Uterus (tissue), 4 donors: Measurements from ENCODE around the gene GIPC2. TPM values are rescaled to one million over a fixed set of nuclear protein-coding genes. Genes with fewer than 3 reads are reported as not detected.

Experiments
- DNase-seq, 2 donors: peaks; one replicate each; pipeline ENCODE4 v3.0.0-alpha.2; 2019 to 2020
- H3K27ac ChIP-seq, 2 donors: fragments of 200-600 bp; sonication (generic); 1 replicate in 1 of 2; 2 replicates in 1 of 2; pipeline ENCODE4 v1.5.1; 2016 to 2018
- H3K27me3 ChIP-seq, 2 donors: fragments of 200-600 bp; sonication (generic); one replicate each; pipeline ENCODE4 v1.5.1; 2018 to 2019; ENCODE audit warnings: control low read depth in 1 of 2
- H3K36me3 ChIP-seq, 2 donors: fragments of 200-600 bp; sonication (generic); one replicate each; pipeline ENCODE4 v1.5.1; 2019; ENCODE audit warnings: control low read depth in 1 of 2
- H3K4me1 ChIP-seq, 2 donors: fragments of 200-600 bp; sonication (generic); one replicate each; pipeline ENCODE4 v1.5.1; 2018 to 2019; ENCODE audit warnings: control low read depth in 1 of 2
- H3K4me3 ChIP-seq, 2 donors: fragments of 200-600 bp; sonication (generic); 1 replicate in 1 of 2; 2 replicates in 1 of 2; pipeline ENCODE4 v1.5.1; 2018 to 2019; ENCODE audit warnings: mild to moderate bottlenecking in 1 of 2
- H3K9me3 ChIP-seq, 2 donors: fragments of 200-600 bp; sonication (generic); one replicate each; pipeline ENCODE4 v1.5.1; 2019; ENCODE audit warnings: control low read depth in 1 of 2
- CTCF ChIP-seq, 4 experiments: fragments of 200-600 bp in 2 of 4; fragments of 450-650 bp in 2 of 4; sonication (generic) in 2 of 4; IDR thresholded peaks; one replicate each; pipeline ENCODE4 v1.5.1; 2016 to 2019; ENCODE audit warnings: antibody characterized with exemption in 4 of 4, mild to moderate bottlenecking in 2 of 4, moderate library complexity in 1 of 4
- POLR2A ChIP-seq, 2 donors: fragments of 450-650 bp; IDR thresholded peaks; one replicate each; pipeline ENCODE4 v1.6.1; 2016; ENCODE audit warnings: antibody characterized with exemption in 2 of 2, mild to moderate bottlenecking in 1 of 2, moderate library complexity in 1 of 2
- intact Hi-C: fragments of 100-400 bp; cut with DNase I; formaldehyde crosslinking; loops from one replicate; pipeline ENCODE4 v1.15.1; 2023; ENCODE audit warnings: low total_unique reads
- small RNA-seq: library from RNA; depleted of rRNA; stranded (forward); fragments of <200 nt; gene quantifications from one replicate; pipeline ENCODE3, GENCODE V24; 2016
- total RNA-seq, 4 donors: library from RNA; depleted of rRNA in 3 of 4; stranded (reverse); fragments of >200 nt in 3 of 4; gene quantifications; one replicate each; pipeline versions ENCODE4 v1.1.0 to v1.2.4, GENCODE V29; 2014 to 2023
- donor health status: DM: yes; HTN: yes; CAD: no.

The GIPC2 gene
- total RNA-seq, 4 donors from 2014 or later = 3.6 to 8.2 (median 5.8) TPM

GRCh38 chr1:78177708-78178270, 132.0 kb downstream of the GIPC2 start:
- no peak for DNase-seq
- no peak overlapping the region for H3K4me3 ChIP-seq
- H3K27me3 ChIP-seq = no peaks in the 10 kb centered on the region
- H3K36me3 ChIP-seq = no peaks in the 10 kb centered on the region
- H3K4me1 ChIP-seq = no peaks in the 10 kb centered on the region
- TF ChIP-seq CTCF (IDR thresholded peaks at IDR 0.05) (no peak), POLR2A (IDR thresholded peaks at IDR 0.05) (no peak)
- intact Hi-C loops = no loop called here
- H3K27ac ChIP-seq = no peak overlapping the region
- no peaks in the 10 kb centered on the region for H3K9me3 ChIP-seq

- H3K4me3 ChIP-seq = no peak overlapping the region
- no peak overlapping the region for H3K27ac ChIP-seq
- no peaks in the 10 kb centered on the region for H3K9me3 ChIP-seq
- H3K4me1 ChIP-seq = no peaks in the 10 kb centered on the region
- intact Hi-C loops = no loop called here
- no peak for DNase-seq
- TF ChIP-seq POLR2A (IDR thresholded peaks at IDR 0.05) (no peak), CTCF (IDR thresholded peaks at IDR 0.05) (no peak)
- no peaks in the 10 kb centered on the region for H3K36me3 ChIP-seq
- H3K27me3 ChIP-seq = no peaks in the 10 kb centered on the region
Observed at GRCh38 chr1:78178816-78179215, 133.1 kb downstream of the GIPC2 start.

- Histone ChIP-seq H3K27me3 (no peaks in the 10 kb centered on the region), H3K9me3 (no peaks in the 10 kb centered on the region), H3K4me1 (no peaks in the 10 kb centered on the region), H3K4me3 (no peak overlapping the region), H3K27ac (no peak overlapping the region), H3K36me3 (no peaks in the 10 kb centered on the region)
- DNase-seq = no peak
- TF ChIP-seq POLR2A (IDR thresholded peaks at IDR 0.05) (no peak), CTCF (IDR thresholded peaks at IDR 0.05) (no peak)
- intact Hi-C loops = no loop called here
Observed at GRCh38 chr1:78184460-78185072, 138.8 kb downstream of the GIPC2 start.

Small RNAs within 50 kb of the gene (small RNA-seq; reads per million reads assigned to genes)
- gene AC103591.3 (not detected), gene RNA5SP22 (not detected), gene RNU6-1102P (not detected)

Other genes starting within 250 kb of the GIPC2 start
- 10 to 100 TPM in 3 of 4 donors, 1 to 10 TPM in 1; 9.5 to 48.4 (median 34.9) TPM for gene NEXN, start 157.3 kb upstream of the GIPC2 start, total RNA-seq
- gene FUBP1, start 66.9 kb upstream of the GIPC2 start, total RNA-seq = 100 to 1,000 TPM in 2 of 4 donors, 10 to 100 TPM in 2; 40.6 to 300 (median 116) TPM
- 10 to 100 TPM; 38.0 to 70.9 (median 59.1) TPM for gene DNAJB4, start 41.0 kb upstream of the GIPC2 start, total RNA-seq